GM20000 (cell line): ENCODE data around the gene GCN1.
"Not testable (repeated sequence)": the region's sequence is repeated elsewhere in the genome, so short reads cannot be mapped to it uniquely, and the experiment has no call there.

ENCODE experiments used
- DNase-seq: peaks from one replicate; pipeline ENCODE4 v3.0.0; 2012; ENCODE audit warnings: low spot score
- CTCF ChIP-seq: IDR thresholded peaks from 2 replicates; pipeline ENCODE4 v1.5.1; 2012; ENCODE audit warnings: mild to moderate bottlenecking, control low read depth; ENCODE audit errors: extremely low read depth, missing control alignments

GCN1 gene

GRCh38 chr12:120215357-120215735 lies 20.8 kb upstream of the GCN1 start:
- TF ChIP-seq CTCF, result no peak

GRCh38 chr12:120214626-120215356 lies 20.3 kb upstream of the GCN1 start:
- no peak for TF ChIP-seq CTCF

More at GRCh38 chr12:120215357-120215735, 20.8 kb upstream of the GCN1 start:
- DNase-seq, result no peak

GRCh38 chr12:120213758-120214157 lies 19.2 kb upstream of the GCN1 start:
- no peak for DNase-seq
- no peak for TF ChIP-seq CTCF

More at GRCh38 chr12:120214626-120215356, 20.3 kb upstream of the GCN1 start:
- DNase-seq, result no peak

GRCh38 chr12:120213182-120213581 lies 18.7 kb upstream of the GCN1 start:
- not testable (repeated sequence) for DNase-seq

GRCh38 chr12:120212301-120212700 lies 17.8 kb upstream of the GCN1 start:
- no peak for DNase-seq
- no peak for TF ChIP-seq CTCF

- no peak for DNase-seq
- TF ChIP-seq CTCF, result no peak
Measured at GRCh38 chr12:120211904-120212283, 17.4 kb upstream of the GCN1 start.

- DNase-seq, result no peak
- no peak for TF ChIP-seq CTCF
Measured at GRCh38 chr12:120211243-120211903, 16.9 kb upstream of the GCN1 start.

- no peak for DNase-seq
- no peak for TF ChIP-seq CTCF
Measured at GRCh38 chr12:120209851-120210250, 15.3 kb upstream of the GCN1 start.
